ENCODE results near the gene GLO1. TPM values are rescaled to one million over a fixed set of nuclear protein-coding genes. Genes with fewer than 3 reads are reported as not detected.

Gene GLO1
- total and polyA plus RNA-seq, 8 donors = 4.3 to 132 (median 49.7) TPM

GRCh38 chr6:38696345-38696744, 6.6 kb downstream of the GLO1 start:
- Histone ChIP-seq H3K27ac (no peak overlapping the region), H3K9me3 (peaks cover 0 to 15% (median 5%) of the 10 kb centered on the region in 4 donors), H3K4me1 (peaks cover 0 to 5% (median 1%) of the 10 kb centered on the region in 4 donors), H3K36me3 (peaks cover 0 to 8% (median 3%) of the 10 kb centered on the region in 4 donors), H3K4me3 (no peak overlapping the region), H3K27me3 (no peaks in the 10 kb centered on the region)
- DNase-seq = no peak
- TF ChIP-seq POLR2AphosphoS5 (IDR thresholded peaks at IDR 0.05) (no peak), EP300 (IDR thresholded peaks at IDR 0.05) (no peak), POLR2A (IDR thresholded peaks at IDR 0.05) (no peak)
- TF ChIP-seq, protein P1, sequence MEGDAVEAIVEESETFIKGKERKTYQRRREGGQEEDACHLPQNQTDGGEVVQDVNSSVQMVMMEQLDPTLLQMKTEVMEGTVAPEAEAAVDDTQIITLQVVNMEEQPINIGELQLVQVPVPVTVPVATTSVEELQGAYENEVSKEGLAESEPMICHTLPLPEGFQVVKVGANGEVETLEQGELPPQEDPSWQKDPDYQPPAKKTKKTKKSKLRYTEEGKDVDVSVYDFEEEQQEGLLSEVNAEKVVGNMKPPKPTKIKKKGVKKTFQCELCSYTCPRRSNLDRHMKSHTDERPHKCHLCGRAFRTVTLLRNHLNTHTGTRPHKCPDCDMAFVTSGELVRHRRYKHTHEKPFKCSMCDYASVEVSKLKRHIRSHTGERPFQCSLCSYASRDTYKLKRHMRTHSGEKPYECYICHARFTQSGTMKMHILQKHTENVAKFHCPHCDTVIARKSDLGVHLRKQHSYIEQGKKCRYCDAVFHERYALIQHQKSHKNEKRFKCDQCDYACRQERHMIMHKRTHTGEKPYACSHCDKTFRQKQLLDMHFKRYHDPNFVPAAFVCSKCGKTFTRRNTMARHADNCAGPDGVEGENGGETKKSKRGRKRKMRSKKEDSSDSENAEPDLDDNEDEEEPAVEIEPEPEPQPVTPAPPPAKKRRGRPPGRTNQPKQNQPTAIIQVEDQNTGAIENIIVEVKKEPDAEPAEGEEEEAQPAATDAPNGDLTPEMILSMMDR (IDR thresholded peaks at IDR 0.05) = no peak
- intact Hi-C loops (cut with DNase I; ENCODE audit: low total_unique reads) = no loop called here

DNA sequence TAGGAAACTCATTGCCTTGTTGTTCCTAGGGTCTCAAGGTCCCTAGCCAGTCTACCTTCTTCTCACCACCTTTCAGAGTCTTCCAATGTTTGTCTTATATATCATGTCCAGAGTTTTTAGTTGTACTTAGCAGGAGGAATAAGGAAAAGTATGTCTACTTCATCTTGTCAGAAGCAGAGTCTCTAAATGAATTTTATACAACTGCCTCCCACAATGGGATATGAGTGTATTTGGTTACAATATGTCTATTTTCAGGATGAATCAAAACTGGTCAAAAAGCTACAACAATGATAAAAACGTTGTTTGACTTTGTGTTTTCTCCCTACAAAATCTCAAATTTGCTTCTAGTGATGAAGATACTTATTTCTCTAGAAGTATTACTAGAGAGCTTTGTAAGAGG, 7.0 kb downstream of the GLO1 start:
- no peak for DNase-seq
- H3K27me3 ChIP-seq = no peaks in the 10 kb centered on the region
- WGBS, 5 donors = 67 to 89% (median 77%) methylated on average over 1 of the region's 1 CpG
- H3K27ac ChIP-seq = no peak overlapping the region
- no peak overlapping the region for H3K4me3 ChIP-seq
- TF ChIP-seq POLR2A (IDR thresholded peaks at IDR 0.05) = no peak
- TF ChIP-seq POLR2AphosphoS5 (IDR thresholded peaks at IDR 0.05) = no peak
- no peak for TF ChIP-seq EP300 (IDR thresholded peaks at IDR 0.05)
- TF ChIP-seq, protein P1 (IDR thresholded peaks at IDR 0.05) = no peak
- peaks cover 0 to 7% (median 3%) of the 10 kb centered on the region in 4 donors for H3K36me3 ChIP-seq
- peaks cover 0 to 15% (median 5%) of the 10 kb centered on the region in 4 donors for H3K9me3 ChIP-seq
- intact Hi-C loops (cut with DNase I; ENCODE audit: low total_unique reads) = no loop called here
- peaks cover 0 to under 1% (median 0%) of the 10 kb centered on the region in 4 donors for H3K4me1 ChIP-seq

DNA sequence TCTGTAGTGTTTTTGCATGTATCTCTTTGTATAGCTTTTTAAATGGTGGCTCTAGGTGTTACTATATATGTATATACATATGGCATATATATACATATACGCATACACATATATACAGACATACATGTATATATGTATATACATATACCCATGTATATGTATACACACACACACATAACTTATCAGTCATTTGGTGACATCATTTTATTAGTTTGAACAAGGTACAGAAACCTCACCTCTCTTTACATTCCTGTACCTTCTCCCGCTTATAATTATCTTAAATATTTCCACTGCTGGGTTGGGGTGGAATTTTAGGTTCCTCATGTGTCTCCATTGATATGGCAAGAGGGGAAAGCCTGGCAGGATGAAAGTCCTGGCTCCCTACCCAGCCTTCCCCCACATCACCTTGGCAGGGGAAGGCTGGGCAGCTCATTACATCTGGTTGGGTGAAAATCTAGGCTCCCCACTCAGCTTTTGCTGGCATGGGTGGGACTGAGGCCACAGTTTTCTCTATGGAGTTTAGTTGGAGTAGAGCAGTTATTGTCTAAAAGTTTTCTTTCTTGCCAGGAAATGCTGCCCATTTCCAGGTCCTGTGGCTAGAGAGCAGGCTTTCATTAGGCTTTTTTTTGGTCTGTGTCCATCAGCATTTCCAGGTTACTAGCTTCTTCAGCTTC, 7.6 kb downstream of the GLO1 start:
- TF ChIP-seq, protein P1 (IDR thresholded peaks at IDR 0.05) = no peak
- TF ChIP-seq EP300 (IDR thresholded peaks at IDR 0.05) (no peak), POLR2AphosphoS5 (IDR thresholded peaks at IDR 0.05) (no peak), POLR2A (IDR thresholded peaks at IDR 0.05) (no peak)
- no peak overlapping the region for H3K27ac ChIP-seq
- H3K36me3 ChIP-seq = peaks cover 0 to 5% (median under 1%) of the 10 kb centered on the region in 4 donors
- DNase-seq = no peak
- WGBS, 5 donors = 85 to 95% (median 92%) methylated on average over 2 of the region's 2 CpGs
- no peak overlapping the region for H3K4me3 ChIP-seq
- H3K27me3 ChIP-seq = no peaks in the 10 kb centered on the region
- H3K9me3 ChIP-seq = peaks cover 0 to 13% (median 5%) of the 10 kb centered on the region in 4 donors
- no peaks in the 10 kb centered on the region for H3K4me1 ChIP-seq
- intact Hi-C loops (cut with DNase I; ENCODE audit: low total_unique reads) = no loop called here

- no peak overlapping the region for H3K27ac ChIP-seq
Observed at GRCh38 chr6:38688579-38689087, 14.3 kb downstream of the GLO1 start.

More at GRCh38 chr6:38688579-38689087, 14.3 kb downstream of the GLO1 start:
- H3K4me3 ChIP-seq = no peak overlapping the region
- TF ChIP-seq EP300 (IDR thresholded peaks at IDR 0.05) (no peak), POLR2A (IDR thresholded peaks at IDR 0.05) (no peak), POLR2AphosphoS5 (IDR thresholded peaks at IDR 0.05) (no peak)
- TF ChIP-seq, protein P1 (IDR thresholded peaks at IDR 0.05) = no peak
- intact Hi-C loops (cut with DNase I; ENCODE audit: low total_unique reads) = no loop called here
- WGBS, 5 donors = 30 to 51% (median 45%) methylated on average over 6 of the region's 6 CpGs
- DNase-seq = peak in 1 of 2 donors; percentile 38
- peaks cover 0 to 39% (median 19%) of the 10 kb centered on the region in 4 donors for H3K4me1 ChIP-seq
- H3K9me3 ChIP-seq = no peaks in the 10 kb centered on the region
- no peaks in the 10 kb centered on the region for H3K27me3 ChIP-seq
- peaks cover 0 to 15% (median 6%) of the 10 kb centered on the region in 4 donors for H3K36me3 ChIP-seq

Measured in stomach (tissue), 9 donors.